GM12891 (cell line): ENCODE data around the gene NHLRC1.
"Not testable (repeated sequence)": the region's sequence is repeated elsewhere in the genome, so short reads cannot be mapped to it uniquely, and the experiment has no call there.

ENCODE experiments used
- DNase-seq: peaks from one replicate; pipeline ENCODE4 v3.0.0; 2011; ENCODE audit warnings: low spot score; ENCODE audit not compliant: insufficient read length
- FAIRE-seq: peaks from 2 replicates; lab custom pipeline; 2011; peaks lifted over from hg19 to GRCh38; lab: Jason Lieb, UNC
- PAX5 ChIP-seq: IDR thresholded peaks from 2 replicates; pipeline ENCODE4 v1.6.1; 2011; ENCODE audit warnings: low read length, moderate library complexity, mild to moderate bottlenecking; ENCODE audit not compliant: insufficient read depth, severe bottlenecking
- POLR2A ChIP-seq: IDR thresholded peaks from 2 replicates; pipeline ENCODE4 v1.6.1; 2011; ENCODE audit warnings: low read depth, low read length, control low read depth
- POLR2AphosphoS5 ChIP-seq: IDR thresholded peaks from 2 replicates; pipeline ENCODE4 v1.6.1; 2011; ENCODE audit warnings: low read depth, low read length, control low read depth
- POU2F2 ChIP-seq: IDR thresholded peaks from 2 replicates; pipeline ENCODE4 v1.6.1; 2011; ENCODE audit warnings: low read depth, mild to moderate bottlenecking, control low read depth, low read length, moderate library complexity
- SPI1 ChIP-seq: IDR thresholded peaks from 2 replicates; pipeline ENCODE4 v1.6.1; 2011; ENCODE audit warnings: low read depth, low read length, control low read depth
- TAF1 ChIP-seq: IDR thresholded peaks from 2 replicates; pipeline ENCODE4 v1.6.1; 2011; ENCODE audit warnings: low read depth, low read length, control low read depth

The NHLRC1 gene

GRCh38 chr6:18155150-18155863, 32.8 kb upstream of the NHLRC1 start, which contains the start of gene KDM1B:
Gene KDM1B (plus strand): TSS chr6:18155422. CDS start chr6:18159896, 4,474 bp downstream.
- DNase-seq (peak; percentile 93), FAIRE-seq (peak; percentile 91)
- TF ChIP-seq POU2F2 = peak; percentile 18; the same call in 1 of the 2 replicates
- peak; percentile 62 for TF ChIP-seq SPI1
- 0 out of 2 replicates have a peak, but pooled peaks have one; percentile 38 for TF ChIP-seq POLR2AphosphoS5
- no peak for TF ChIP-seq TAF1
- no peak for TF ChIP-seq PAX5
- TF ChIP-seq POLR2A = no peak; the same call in 1 of the 2 replicates

GRCh38 chr6:18154507-18155149, 32.2 kb upstream of the NHLRC1 start, which contains the start of gene TPMT:
Gene TPMT (minus strand): TSS chr6:18155077. CDS start chr6:18149127, 5,950 bp downstream.
- TF ChIP-seq POLR2A = peak; percentile 79
- no peak for TF ChIP-seq POU2F2
- no peak for TF ChIP-seq SPI1
- TF ChIP-seq TAF1 = peak; percentile 70; the same call in 1 of the 2 replicates
- TF ChIP-seq PAX5 = no peak
- peak; percentile 59; the same call in 1 of the 2 replicates for TF ChIP-seq POLR2AphosphoS5
- DNase-seq = no peak
- FAIRE-seq = no peak

- FAIRE-seq (no peak), DNase-seq (no peak)
- TF ChIP-seq TAF1 (no peak), PAX5 (no peak), SPI1 (no peak), POLR2AphosphoS5 (no peak), POLR2A (no peak), POU2F2 (no peak)
Observed at GRCh38 chr6:18153311-18153703, 30.8 kb upstream of the NHLRC1 start.

GRCh38 chr6:18151801-18152200, 29.3 kb upstream of the NHLRC1 start:
- TF ChIP-seq TAF1 = no peak
- TF ChIP-seq SPI1 = no peak
- TF ChIP-seq PAX5 = no peak
- TF ChIP-seq POU2F2 = no peak
- TF ChIP-seq POLR2AphosphoS5 = no peak
- TF ChIP-seq POLR2A = no peak
- DNase-seq (no peak), FAIRE-seq (no peak)

GRCh38 chr6:18151391-18151790, 28.9 kb upstream of the NHLRC1 start:
- FAIRE-seq, DNase-seq: not testable (repeated sequence)

- FAIRE-seq (no peak), DNase-seq (no peak)
- TF ChIP-seq POU2F2 (no peak), SPI1 (no peak), TAF1 (no peak), POLR2AphosphoS5 (no peak), POLR2A (no peak), PAX5 (no peak)
Observed at GRCh38 chr6:18148304-18149025, 26.0 kb upstream of the NHLRC1 start.

- no peak for FAIRE-seq
- no peak for TF ChIP-seq TAF1
Observed at GRCh38 chr6:18147616-18148015, 25.1 kb upstream of the NHLRC1 start.

GRCh38 chr6:18147160-18147559, 24.7 kb upstream of the NHLRC1 start:
- TF ChIP-seq POU2F2 (no peak), POLR2A (no peak), TAF1 (no peak), PAX5 (no peak), POLR2AphosphoS5 (no peak), SPI1 (no peak)
- DNase-seq (no peak), FAIRE-seq (no peak)

More at GRCh38 chr6:18147616-18148015, 25.1 kb upstream of the NHLRC1 start:
- DNase-seq = no peak

GRCh38 chr6:18142591-18142861, 20.0 kb upstream of the NHLRC1 start:
- TF ChIP-seq SPI1 = no peak
- TF ChIP-seq TAF1 = no peak
- no peak for TF ChIP-seq PAX5
- no peak for TF ChIP-seq POU2F2
- TF ChIP-seq POLR2AphosphoS5 = no peak
- TF ChIP-seq POLR2A = no peak
- no peak for FAIRE-seq
- DNase-seq = no peak

GRCh38 chr6:18141805-18142590, 19.5 kb upstream of the NHLRC1 start:
- no peak for DNase-seq
- no peak for TF ChIP-seq PAX5
- TF ChIP-seq SPI1 = no peak
- TF ChIP-seq POLR2AphosphoS5 = no peak
- no peak for TF ChIP-seq POLR2A
- no peak for TF ChIP-seq POU2F2
- no peak for TF ChIP-seq TAF1
- FAIRE-seq = no peak
